HEK293 (cell line): ENCODE results near the gene HIPK2.

ENCODE experiments used
- KLF1 ChIP-seq: fragments of 450-650 bp; formaldehyde crosslinking; IDR thresholded peaks from 2 replicates; pipeline ENCODE4 v1.5.1; 2016; ENCODE audit warnings: missing biosample characterization, missing genetic modification characterization
- PATZ1 ChIP-seq: fragments of 450-650 bp; formaldehyde crosslinking; IDR thresholded peaks from 2 replicates; pipeline ENCODE4 v1.5.1; 2016; ENCODE audit warnings: missing biosample characterization, missing genetic modification characterization
- REST ChIP-seq: fragments of 450-650 bp; formaldehyde crosslinking; IDR thresholded peaks from 2 replicates; pipeline ENCODE4 v1.5.1; 2016; ENCODE audit warnings: missing biosample characterization, missing genetic modification characterization
- SP3 ChIP-seq: fragments of 450-650 bp; formaldehyde crosslinking; IDR thresholded peaks from 2 replicates; pipeline ENCODE4 v1.5.1; 2016; ENCODE audit warnings: missing biosample characterization, missing genetic modification characterization
- ZBTB7A ChIP-seq: fragments of 450-650 bp; formaldehyde crosslinking; IDR thresholded peaks from 2 replicates; pipeline ENCODE4 v1.5.1; 2016; ENCODE audit warnings: low read depth, missing biosample characterization, missing genetic modification characterization
- ZNF274 ChIP-seq, 2 experiments: fragments of 200-500 bp in 1 of 2; fragments of 450-650 bp in 1 of 2; sonication (Bioruptor generic) in 1 of 2; formaldehyde crosslinking in 1 of 2; IDR thresholded peaks; 2 replicates each; pipeline versions ENCODE4 v1.5.1 to v1.6.1; 2014 to 2016; ENCODE audit warnings: borderline replicate concordance in 1 of 2, inconsistent platforms in 1 of 2, low read length in 1 of 2, missing biosample characterization in 1 of 2, missing genetic modification characterization in 1 of 2
- ZNF658 ChIP-seq: fragments of 450-650 bp; formaldehyde crosslinking; IDR thresholded peaks from 2 replicates; pipeline ENCODE4; 2016; ENCODE audit warnings: missing biosample characterization, missing genetic modification characterization
- ZNF704 ChIP-seq: fragments of 450-650 bp; formaldehyde crosslinking; IDR thresholded peaks from 2 replicates; pipeline ENCODE4 v1.5.1; 2016; ENCODE audit warnings: missing biosample characterization, missing genetic modification characterization
- ZNF776 ChIP-seq: fragments of 450-650 bp; formaldehyde crosslinking; IDR thresholded peaks from 2 replicates; pipeline ENCODE4 v1.5.0; 2017; ENCODE audit warnings: missing biosample characterization, missing genetic modification characterization, borderline replicate concordance
- ZSCAN18 ChIP-seq: fragments of 450-650 bp; formaldehyde crosslinking; IDR thresholded peaks from 2 replicates; pipeline ENCODE4 v1.5.1; 2016; ENCODE audit warnings: missing biosample characterization, missing genetic modification characterization
- ZXDB ChIP-seq: fragments of 450-650 bp; formaldehyde crosslinking; IDR thresholded peaks from 2 replicates; pipeline ENCODE4 v1.5.1; 2016; ENCODE audit warnings: missing biosample characterization, missing genetic modification characterization
- TF ChIP-seq, protein P1 (sequence below): fragments of 450-650 bp; formaldehyde crosslinking; IDR thresholded peaks from 2 replicates; pipeline ENCODE4 v1.5.1; 2016; ENCODE audit warnings: missing biosample characterization, missing genetic modification characterization
- TF ChIP-seq, protein P2 (sequence below): fragments of 450-650 bp; formaldehyde crosslinking; IDR thresholded peaks from 2 replicates; pipeline ENCODE4 v1.5.1; 2016; ENCODE audit warnings: missing biosample characterization, missing genetic modification characterization

- TF ChIP-seq, protein P1, sequence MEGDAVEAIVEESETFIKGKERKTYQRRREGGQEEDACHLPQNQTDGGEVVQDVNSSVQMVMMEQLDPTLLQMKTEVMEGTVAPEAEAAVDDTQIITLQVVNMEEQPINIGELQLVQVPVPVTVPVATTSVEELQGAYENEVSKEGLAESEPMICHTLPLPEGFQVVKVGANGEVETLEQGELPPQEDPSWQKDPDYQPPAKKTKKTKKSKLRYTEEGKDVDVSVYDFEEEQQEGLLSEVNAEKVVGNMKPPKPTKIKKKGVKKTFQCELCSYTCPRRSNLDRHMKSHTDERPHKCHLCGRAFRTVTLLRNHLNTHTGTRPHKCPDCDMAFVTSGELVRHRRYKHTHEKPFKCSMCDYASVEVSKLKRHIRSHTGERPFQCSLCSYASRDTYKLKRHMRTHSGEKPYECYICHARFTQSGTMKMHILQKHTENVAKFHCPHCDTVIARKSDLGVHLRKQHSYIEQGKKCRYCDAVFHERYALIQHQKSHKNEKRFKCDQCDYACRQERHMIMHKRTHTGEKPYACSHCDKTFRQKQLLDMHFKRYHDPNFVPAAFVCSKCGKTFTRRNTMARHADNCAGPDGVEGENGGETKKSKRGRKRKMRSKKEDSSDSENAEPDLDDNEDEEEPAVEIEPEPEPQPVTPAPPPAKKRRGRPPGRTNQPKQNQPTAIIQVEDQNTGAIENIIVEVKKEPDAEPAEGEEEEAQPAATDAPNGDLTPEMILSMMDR (tag by site-specific recombination) = no peak
- TF ChIP-seq ZBTB7A = no peak
- TF ChIP-seq SP3 = no peak
- TF ChIP-seq, protein P2, sequence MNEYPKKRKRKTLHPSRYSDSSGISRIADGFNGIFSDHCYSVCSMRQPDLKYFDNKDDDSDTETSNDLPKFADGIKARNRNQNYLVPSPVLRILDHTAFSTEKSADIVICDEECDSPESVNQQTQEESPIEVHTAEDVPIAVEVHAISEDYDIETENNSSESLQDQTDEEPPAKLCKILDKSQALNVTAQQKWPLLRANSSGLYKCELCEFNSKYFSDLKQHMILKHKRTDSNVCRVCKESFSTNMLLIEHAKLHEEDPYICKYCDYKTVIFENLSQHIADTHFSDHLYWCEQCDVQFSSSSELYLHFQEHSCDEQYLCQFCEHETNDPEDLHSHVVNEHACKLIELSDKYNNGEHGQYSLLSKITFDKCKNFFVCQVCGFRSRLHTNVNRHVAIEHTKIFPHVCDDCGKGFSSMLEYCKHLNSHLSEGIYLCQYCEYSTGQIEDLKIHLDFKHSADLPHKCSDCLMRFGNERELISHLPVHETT (tag by site-specific recombination) = no peak
- TF ChIP-seq REST = no peak
- no peak for TF ChIP-seq ZNF776 (tag by site-specific recombination)
- no peak for TF ChIP-seq ZNF704
- TF ChIP-seq ZNF274 (IDR thresholded peaks at IDR 0.05; ENCODE audit: low read length) = no peak
- TF ChIP-seq ZNF274 (tag by site-specific recombination; IDR thresholded peaks at IDR 0.05; ENCODE audit: borderline replicate concordance) = no peak
- no peak for TF ChIP-seq ZXDB (tag by site-specific recombination)
- no peak for TF ChIP-seq ZNF658 (tag by site-specific recombination)
- no peak for TF ChIP-seq KLF1 (tag by site-specific recombination)
- no peak for TF ChIP-seq PATZ1 (tag by site-specific recombination)
- no peak for TF ChIP-seq ZSCAN18 (tag by site-specific recombination)
Observed at GRCh38 chr7:139752604-139753003, 25.2 kb downstream of the HIPK2 start.
